ENCODE measurements around the gene ZNF594. TPM values are rescaled to one million over a fixed set of nuclear protein-coding genes. Genes with fewer than 3 reads are reported as not detected.
"Not testable (repeated sequence)": the region's sequence is repeated elsewhere in the genome, so short reads cannot be mapped to it uniquely, and the experiment has no call there.

Gene ZNF594
- total RNA-seq, result 1 to 10 TPM; 3.7 to 4.0 TPM

- peak within 1 kb of the TSS; percentile 63 to 97 for H3K9ac ChIP-seq (ENCODE audit: low read depth in 2 of 2, low read length in 2 of 2)
- intact Hi-C loops (cut with DNase I), result loop anchor here (5.0 kb wide), 1 partner anchor 79 kb away; the partner anchor contains the start of gene ZNF232
- peak; percentile 97 for DNase-seq
- TF ChIP-seq CTCF (IDR thresholded peaks at IDR 0.05), result peak; percentile 64
- no peaks in the 10 kb centered on the region for H3K36me3 ChIP-seq
- no peaks in the 10 kb centered on the region for H3K9me3 ChIP-seq
- H3K27ac ChIP-seq, result peak within 1 kb of the TSS; percentile 66
- H3K4me1 ChIP-seq, result no peaks in the 10 kb centered on the region
- no peaks in the 10 kb centered on the region for H3K27me3 ChIP-seq
- peak within 1 kb of the TSS; percentile 89 for H3K4me3 ChIP-seq
Measured at GRCh38 chr17:5191541-5192417, at the start of gene ZNF594. Gene ZNF594, minus strand, starts transcription at chr17:5191868. Its CDS starts 7,612 bp downstream, at chr17:5184256.

- not testable (repeated sequence) for H3K36me3 ChIP-seq; H3K9ac ChIP-seq (ENCODE audit: low read depth in 2 of 2, low read length in 2 of 2); H3K27ac ChIP-seq; H3K9me3 ChIP-seq; H3K4me1 ChIP-seq; H3K4me3 ChIP-seq; H3K27me3 ChIP-seq; DNase-seq
- intact Hi-C loops (cut with DNase I), result loop anchor here (10.0 kb wide), 1 partner anchor 65 kb away; no protein-coding TSS in a partner anchor
Measured at GRCh38 chr17:5239769-5240168, 48.1 kb upstream of the ZNF594 start.

GRCh38 chr17:5238333-5238732, 46.7 kb upstream of the ZNF594 start:
- no peak overlapping the region for H3K9ac ChIP-seq (ENCODE audit: low read depth in 2 of 2, low read length in 2 of 2)
- H3K36me3 ChIP-seq, result no peaks in the 10 kb centered on the region
- H3K27ac ChIP-seq, result no peak overlapping the region
- H3K4me3 ChIP-seq, result no peak overlapping the region
- H3K9me3 ChIP-seq, result no peaks in the 10 kb centered on the region
- no peak for TF ChIP-seq CTCF (IDR thresholded peaks at IDR 0.05)
- DNase-seq, result no peak
- no peaks in the 10 kb centered on the region for H3K4me1 ChIP-seq
- H3K27me3 ChIP-seq, result no peaks in the 10 kb centered on the region
- intact Hi-C loops (cut with DNase I), result no loop called here

GRCh38 chr17:5237541-5238016, 45.9 kb upstream of the ZNF594 start:
- no peak overlapping the region for H3K4me3 ChIP-seq
- peak; percentile 74 for DNase-seq
- no peak overlapping the region for H3K27ac ChIP-seq
- H3K27me3 ChIP-seq, result no peaks in the 10 kb centered on the region
- no peaks in the 10 kb centered on the region for H3K4me1 ChIP-seq
- peak; percentile 72 for TF ChIP-seq CTCF (IDR thresholded peaks at IDR 0.05)
- no peak overlapping the region for H3K9ac ChIP-seq (ENCODE audit: low read depth in 2 of 2, low read length in 2 of 2)
- no peaks in the 10 kb centered on the region for H3K36me3 ChIP-seq
- no peaks in the 10 kb centered on the region for H3K9me3 ChIP-seq
- intact Hi-C loops (cut with DNase I), result no loop called here

GRCh38 chr17:5236938-5237540, 45.4 kb upstream of the ZNF594 start:
- TF ChIP-seq CTCF (IDR thresholded peaks at IDR 0.05), result no peak
- intact Hi-C loops (cut with DNase I), result no loop called here
- no peak overlapping the region for H3K9ac ChIP-seq (ENCODE audit: low read depth in 2 of 2, low read length in 2 of 2)
- no peak overlapping the region for H3K4me3 ChIP-seq
- H3K27me3 ChIP-seq, result no peaks in the 10 kb centered on the region
- H3K36me3 ChIP-seq, result no peaks in the 10 kb centered on the region
- H3K9me3 ChIP-seq, result no peaks in the 10 kb centered on the region
- no peaks in the 10 kb centered on the region for H3K4me1 ChIP-seq
- DNase-seq, result no peak
- H3K27ac ChIP-seq, result no peak overlapping the region
